ENCODE measurements around the gene INAFM2.
A peak's percentile ranks its signal among the peaks of the same experiment; 100 is the strongest.

Gene INAFM2

GRCh38 chr15:40323239-40323952, at the start of gene INAFM2:
Gene INAFM2, plus strand, starts transcription at chr15:40323692. Its CDS starts 364 bp downstream, at chr15:40324056.
- DNase-seq = peak; percentile 73

GRCh38 chr15:40274350-40275274, 48.9 kb upstream of the INAFM2 start:
- DNase-seq = peak; percentile 53

- DNase-seq = no peak
Observed at GRCh38 chr15:40275523-40275922, 48.0 kb upstream of the INAFM2 start.

- DNase-seq = no peak
Observed at GRCh38 chr15:40275954-40276353, 47.5 kb upstream of the INAFM2 start.

- DNase-seq = no peak
Observed at GRCh38 chr15:40276927-40277326, 46.6 kb upstream of the INAFM2 start.

GRCh38 chr15:40277471-40277870, 46.0 kb upstream of the INAFM2 start:
- no peak for DNase-seq

GRCh38 chr15:40278026-40278425, 45.5 kb upstream of the INAFM2 start:
- DNase-seq = no peak

- DNase-seq = peak; percentile 7
Observed at GRCh38 chr15:40279437-40280141, 43.9 kb upstream of the INAFM2 start.

GRCh38 chr15:40280260-40281056, 43.0 kb upstream of the INAFM2 start:
- DNase-seq = no peak

- DNase-seq = no peak
Observed at GRCh38 chr15:40281057-40281800, 42.3 kb upstream of the INAFM2 start.

- no peak for DNase-seq
Observed at GRCh38 chr15:40281801-40282146, 41.7 kb upstream of the INAFM2 start.

GRCh38 chr15:40282147-40282868, 41.2 kb upstream of the INAFM2 start:
- DNase-seq = peak; percentile 13

GRCh38 chr15:40282869-40283614, 40.5 kb upstream of the INAFM2 start, which contains the start of gene ANKRD63:
Gene ANKRD63, minus strand, starts transcription at chr15:40283064. Its CDS starts 478 bp downstream, at chr15:40282586.
- peak; percentile 13 for DNase-seq

- DNase-seq = no peak
Observed at GRCh38 chr15:40283615-40284300, 39.7 kb upstream of the INAFM2 start.

GRCh38 chr15:40285151-40285550, 38.3 kb upstream of the INAFM2 start:
- DNase-seq = no peak

- DNase-seq = no peak
Observed at GRCh38 chr15:40285554-40286011, 37.9 kb upstream of the INAFM2 start.

GRCh38 chr15:40286061-40286532, 37.4 kb upstream of the INAFM2 start:
- no peak for DNase-seq

GRCh38 chr15:40286794-40287193, 36.7 kb upstream of the INAFM2 start:
- no peak for DNase-seq

GRCh38 chr15:40287505-40287904, 36.0 kb upstream of the INAFM2 start:
- DNase-seq = no peak
